ENCODE measurements around the gene ZYX.
A peak's percentile ranks its signal among the peaks of the same experiment; 100 is the strongest.

ZYX gene

GRCh38 chr7:143362131-143363015 is 18.8 kb upstream of the ZYX start, which contains the start of gene FAM131B:
Gene FAM131B, minus strand, starts transcription at chr7:143362713. Its CDS starts 110 bp downstream, at chr7:143362603.
- DNase-seq (ENCODE audit: low read depth in 2 of 2): no peak

GRCh38 chr7:143363016-143363937 is 17.9 kb upstream of the ZYX start:
- DNase-seq (ENCODE audit: low read depth in 2 of 2): no peak

- no peak for DNase-seq (ENCODE audit: low read depth in 2 of 2)
Observed at GRCh38 chr7:143367972-143368371, 13.2 kb upstream of the ZYX start.

- no peak for DNase-seq (ENCODE audit: low read depth in 2 of 2)
Observed at GRCh38 chr7:143368387-143368786, 12.8 kb upstream of the ZYX start.

- no peak for DNase-seq (ENCODE audit: low read depth in 2 of 2)
Observed at GRCh38 chr7:143369678-143370651, 11.2 kb upstream of the ZYX start.

GRCh38 chr7:143372070-143372469 is 9.1 kb upstream of the ZYX start:
- DNase-seq (ENCODE audit: low read depth in 2 of 2): no peak

- no peak for DNase-seq (ENCODE audit: low read depth in 2 of 2)
Observed at GRCh38 chr7:143373255-143373794, 7.8 kb upstream of the ZYX start.

DNA sequence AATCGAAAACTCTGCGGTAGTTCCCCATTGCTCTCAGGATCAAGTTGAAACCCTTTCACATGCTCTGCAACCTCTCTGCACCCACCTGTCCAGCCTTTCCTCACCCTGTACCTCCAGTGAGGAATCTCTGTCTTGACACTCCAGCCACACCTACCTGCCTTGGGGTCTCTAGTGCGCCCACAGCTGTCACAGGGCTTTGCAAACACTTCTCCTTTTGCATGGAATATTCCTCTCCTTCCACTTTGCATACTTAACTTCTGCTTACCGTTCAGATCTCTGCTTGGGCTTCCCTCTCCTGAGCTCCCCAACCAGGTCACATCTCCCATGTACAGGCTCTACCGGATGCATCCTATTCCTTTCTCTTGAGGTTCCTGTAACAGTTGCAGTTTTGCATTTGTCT is 6.6 kb upstream of the ZYX start:
- DNase-seq (ENCODE audit: low read depth in 2 of 2): no peak

DNA sequence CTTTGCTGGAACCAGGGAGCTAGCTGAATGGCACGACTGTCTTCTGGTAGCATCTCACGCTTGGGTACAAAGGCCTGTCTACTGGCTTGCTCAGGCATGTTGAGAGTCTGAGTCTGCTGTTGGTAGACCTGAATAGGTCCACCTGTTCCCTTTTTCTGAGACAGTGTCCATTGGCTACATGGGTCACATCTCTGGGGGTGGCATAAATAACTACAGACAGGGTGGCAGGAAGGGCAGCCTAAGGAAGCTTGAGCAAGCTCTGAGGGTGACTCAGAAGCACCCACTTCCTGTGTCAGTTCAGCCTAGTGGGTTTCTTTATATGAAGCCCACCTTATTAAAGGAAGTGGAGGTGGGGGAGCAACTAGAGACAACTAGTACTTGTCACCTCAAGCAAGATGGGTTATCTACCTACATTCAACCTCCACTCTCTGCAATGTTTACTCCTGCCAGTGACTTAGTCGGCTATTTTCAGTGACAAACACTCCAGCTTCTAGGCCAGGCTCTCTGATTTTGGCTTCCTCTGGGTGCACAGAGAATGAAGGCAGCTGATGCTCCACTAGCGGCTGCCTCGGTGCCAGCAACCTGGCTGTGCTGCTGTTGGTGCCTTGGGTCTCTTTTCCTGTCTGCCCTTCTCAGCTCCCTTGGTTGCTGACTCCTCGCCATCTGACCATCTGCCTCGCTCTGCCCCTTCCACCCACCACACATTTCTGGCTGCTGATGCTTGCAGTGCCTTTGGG is 5.7 kb upstream of the ZYX start:
- no peak for DNase-seq (ENCODE audit: low read depth in 2 of 2)

- DNase-seq (ENCODE audit: low read depth in 2 of 2): no peak
Observed at GRCh38 chr7:143376396-143376795, 4.7 kb upstream of the ZYX start.

DNA sequence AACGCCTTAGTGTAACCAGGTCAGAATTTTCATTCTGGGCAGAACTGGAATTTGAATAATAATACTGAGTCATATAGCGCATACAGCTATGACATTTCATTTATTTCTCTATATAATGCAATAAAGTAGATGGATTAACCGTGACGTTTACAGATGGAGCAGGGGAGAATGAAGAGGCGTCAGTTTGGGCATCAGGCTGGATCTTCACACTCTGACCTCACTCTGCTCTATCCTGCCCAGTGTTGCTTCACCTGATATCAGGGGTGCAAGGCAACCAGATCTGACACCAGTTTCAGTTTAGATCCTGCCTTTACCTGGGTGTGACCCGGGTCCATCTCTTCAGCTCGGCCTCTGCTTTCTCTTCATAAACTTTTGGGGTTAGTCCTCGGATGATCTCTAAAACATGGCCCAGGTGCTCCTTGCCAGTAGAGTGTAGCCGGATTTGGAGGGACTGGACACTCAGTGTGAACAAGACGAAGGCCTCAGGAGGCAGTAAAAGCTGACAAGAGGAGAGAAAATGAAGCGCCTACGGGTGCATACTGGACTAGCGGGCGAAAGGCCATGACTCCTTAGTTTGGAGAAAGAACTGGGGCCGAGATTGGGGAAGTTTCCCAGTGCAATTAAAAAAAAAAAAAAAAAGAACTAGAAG is 1.4 kb upstream of the ZYX start:
- no peak for DNase-seq (ENCODE audit: low read depth in 2 of 2)

GRCh38 chr7:143380260-143380645 is 892 bp upstream of the ZYX start:
- peak; percentile 73 to 81 for DNase-seq (ENCODE audit: low read depth in 2 of 2)

DNA sequence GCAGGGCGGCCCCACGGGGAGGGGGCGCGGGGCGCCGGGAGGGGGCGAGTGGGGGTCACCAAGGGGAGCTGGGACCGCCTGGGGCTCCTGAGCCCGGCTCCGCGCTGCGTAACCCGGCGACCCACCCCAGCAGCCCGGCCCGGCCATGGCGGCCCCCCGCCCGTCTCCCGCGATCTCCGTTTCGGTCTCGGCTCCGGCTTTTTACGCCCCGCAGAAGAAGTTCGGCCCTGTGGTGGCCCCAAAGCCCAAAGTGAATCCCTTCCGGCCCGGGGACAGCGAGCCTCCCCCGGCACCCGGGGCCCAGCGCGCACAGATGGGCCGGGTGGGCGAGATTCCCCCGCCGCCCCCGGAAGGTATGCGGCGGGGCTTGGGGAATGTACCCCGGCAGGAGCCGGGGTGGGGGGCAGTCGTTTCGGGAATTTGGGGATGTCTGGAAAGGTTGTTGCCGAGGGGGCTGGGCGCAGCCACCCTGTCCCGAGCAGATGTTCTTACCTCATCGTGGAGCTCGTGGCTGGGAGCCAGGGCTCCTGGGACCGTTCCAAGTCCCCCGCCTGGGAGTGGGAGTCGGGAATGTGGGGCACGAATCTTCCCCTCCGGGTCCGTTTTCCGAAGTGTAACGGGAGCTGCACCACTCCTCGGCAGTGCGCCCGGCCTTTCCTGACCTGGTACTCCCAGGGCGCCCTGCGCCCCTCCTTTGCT is 431 bp downstream of the ZYX start:
- DNase-seq (ENCODE audit: low read depth in 2 of 2): peak; percentile 77 to 80

DNA sequence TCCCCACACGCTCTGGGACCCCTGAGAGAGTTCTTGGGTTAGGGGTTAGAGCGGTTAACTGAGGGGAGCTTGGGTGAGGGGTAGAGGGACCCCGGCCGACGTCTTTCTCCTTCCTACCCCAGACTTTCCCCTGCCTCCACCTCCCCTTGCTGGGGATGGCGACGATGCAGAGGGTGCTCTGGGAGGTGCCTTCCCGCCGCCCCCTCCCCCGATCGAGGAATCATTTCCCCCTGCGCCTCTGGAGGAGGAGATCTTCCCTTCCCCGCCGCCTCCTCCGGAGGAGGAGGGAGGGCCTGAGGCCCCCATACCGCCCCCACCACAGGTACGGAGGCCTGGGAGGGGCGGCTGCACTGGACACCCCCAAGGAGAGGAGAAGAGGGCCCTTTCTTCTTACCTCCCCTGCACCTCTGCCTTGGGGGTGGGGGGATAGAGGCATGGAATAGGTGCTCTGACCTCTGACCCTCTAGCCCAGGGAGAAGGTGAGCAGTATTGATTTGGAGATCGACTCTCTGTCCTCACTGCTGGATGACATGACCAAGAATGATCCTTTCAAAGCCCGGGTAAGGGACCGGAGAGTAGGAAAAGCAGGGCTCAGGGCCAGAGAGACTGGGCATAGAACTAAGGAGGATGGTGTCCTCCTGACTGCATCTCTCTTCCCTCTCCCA is 1.1 kb downstream of the ZYX start:
- DNase-seq (ENCODE audit: low read depth in 2 of 2): no peak

DNA sequence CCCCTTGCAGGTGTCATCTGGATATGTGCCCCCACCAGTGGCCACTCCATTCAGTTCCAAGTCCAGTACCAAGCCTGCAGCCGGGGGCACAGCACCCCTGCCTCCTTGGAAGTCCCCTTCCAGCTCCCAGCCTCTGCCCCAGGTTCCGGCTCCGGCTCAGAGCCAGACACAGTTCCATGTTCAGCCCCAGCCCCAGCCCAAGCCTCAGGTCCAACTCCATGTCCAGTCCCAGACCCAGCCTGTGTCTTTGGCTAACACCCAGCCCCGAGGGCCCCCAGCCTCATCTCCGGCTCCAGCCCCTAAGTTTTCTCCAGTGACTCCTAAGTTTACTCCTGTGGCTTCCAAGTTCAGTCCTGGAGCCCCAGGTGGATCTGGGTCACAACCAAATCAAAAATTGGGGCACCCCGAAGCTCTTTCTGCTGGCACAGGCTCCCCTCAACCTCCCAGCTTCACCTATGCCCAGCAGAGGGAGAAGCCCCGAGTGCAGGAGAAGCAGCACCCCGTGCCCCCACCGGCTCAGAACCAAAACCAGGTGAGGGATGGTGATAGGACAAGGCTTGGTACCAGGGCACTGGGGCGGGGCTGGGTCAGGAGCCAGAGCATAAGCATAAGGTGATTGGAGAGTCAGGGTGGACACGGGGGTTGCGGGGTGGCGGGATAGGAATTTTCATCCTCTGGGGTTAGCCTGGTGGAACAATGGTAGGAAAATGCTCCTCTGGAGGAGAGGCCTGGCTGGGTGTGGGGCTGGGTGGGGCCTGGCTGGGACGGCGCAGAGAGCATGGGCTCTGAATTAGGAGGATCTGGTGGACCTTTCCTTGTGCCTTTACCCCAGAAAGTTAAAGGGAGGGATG is 1.9 kb downstream of the ZYX start:
- DNase-seq (ENCODE audit: low read depth in 2 of 2): no peak

DNA sequence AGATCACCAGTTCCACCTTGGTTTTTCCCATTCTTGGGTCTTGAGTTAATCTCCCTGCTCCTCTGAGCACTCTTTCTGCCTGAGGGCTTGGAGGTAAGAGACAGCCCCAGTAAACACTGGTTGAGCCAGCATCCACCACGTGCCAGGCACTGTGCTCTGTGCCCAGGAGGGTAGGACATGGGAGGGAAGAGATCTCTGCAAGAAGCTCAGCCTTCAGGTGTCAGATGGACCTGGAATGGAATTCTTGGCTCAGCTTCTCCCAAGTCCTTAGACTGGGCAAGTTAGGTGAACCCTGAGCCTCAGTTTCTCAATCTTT is 2.5 kb downstream of the ZYX start:
- DNase-seq (ENCODE audit: low read depth in 2 of 2): no peak

- DNase-seq (ENCODE audit: low read depth in 2 of 2): no peak
Observed at GRCh38 chr7:143384148-143384547, 3.0 kb downstream of the ZYX start.

Data from fibroblast of skin of left quadriceps (primary cell).